ENCODE results near the gene GOSR2.

The GOSR2 gene

GRCh38 chr17:46898860-46899259, 24.1 kb upstream of the GOSR2 start:
- no peak overlapping the region for H3K4me3 ChIP-seq (replicated peaks; ENCODE audit: low read depth, low read length)
- no peak for TF ChIP-seq CTCF (IDR thresholded peaks at IDR 0.05; ENCODE audit: low read depth, low read length, missing control alignments)
- DNase-seq (ENCODE audit: extremely low read depth, low read depth): no peak

GRCh38 chr17:46901291-46901690, 21.7 kb upstream of the GOSR2 start:
- DNase-seq (ENCODE audit: extremely low read depth, low read depth): no peak

GRCh38 chr17:46903762-46904672, 18.9 kb upstream of the GOSR2 start:
- DNase-seq (ENCODE audit: extremely low read depth, low read depth): no peak
- TF ChIP-seq CTCF (IDR thresholded peaks at IDR 0.05; ENCODE audit: low read depth, low read length, missing control alignments): no peak
- no peak overlapping the region for H3K4me3 ChIP-seq (replicated peaks; ENCODE audit: low read depth, low read length)

More at GRCh38 chr17:46901291-46901690, 21.7 kb upstream of the GOSR2 start:
- no peak for TF ChIP-seq CTCF (IDR thresholded peaks at IDR 0.05; ENCODE audit: low read depth, low read length, missing control alignments)
- no peak overlapping the region for H3K4me3 ChIP-seq (replicated peaks; ENCODE audit: low read depth, low read length)

GRCh38 chr17:46908068-46908737, 14.8 kb upstream of the GOSR2 start:
- no peak for DNase-seq (ENCODE audit: extremely low read depth, low read depth)
- no peak overlapping the region for H3K4me3 ChIP-seq (replicated peaks; ENCODE audit: low read depth, low read length)
- TF ChIP-seq CTCF (IDR thresholded peaks at IDR 0.05; ENCODE audit: low read depth, low read length, missing control alignments): no peak

- DNase-seq (ENCODE audit: extremely low read depth, low read depth): no peak
- H3K4me3 ChIP-seq (replicated peaks; ENCODE audit: low read depth, low read length): no peak overlapping the region
- no peak for TF ChIP-seq CTCF (IDR thresholded peaks at IDR 0.05; ENCODE audit: low read depth, low read length, missing control alignments)
Measured at GRCh38 chr17:46910179-46910927, 12.6 kb upstream of the GOSR2 start.

GRCh38 chr17:46911311-46911710, 11.6 kb upstream of the GOSR2 start:
- no peak for TF ChIP-seq CTCF (IDR thresholded peaks at IDR 0.05; ENCODE audit: low read depth, low read length, missing control alignments)
- no peak overlapping the region for H3K4me3 ChIP-seq (replicated peaks; ENCODE audit: low read depth, low read length)
- DNase-seq (ENCODE audit: extremely low read depth, low read depth): no peak

Data from HFF-Myc (cell line).